ENCODE results near the gene FA2H. TPM values are rescaled to one million over a fixed set of nuclear protein-coding genes. Genes with fewer than 3 reads are reported as not detected.

Gene FA2H
- total RNA-seq, 2 donors from 2014 or later, result 0.35 TPM; not detected in 1

GRCh38 chr16:74710401-74710800 lies 64.2 kb downstream of the FA2H start:
- no peak for TF ChIP-seq CTCF (IDR thresholded peaks at IDR 0.05)
- no peak for DNase-seq (ENCODE audit: low spot score)

GRCh38 chr16:74709441-74709877 lies 65.2 kb downstream of the FA2H start:
- H3K27ac ChIP-seq, result no peak overlapping the region
- peak; percentile 82 for DNase-seq (ENCODE audit: low spot score)
- no peak overlapping the region for H3K4me3 ChIP-seq
- H3K27me3 ChIP-seq, result no peaks in the 10 kb centered on the region
- peak; percentile 87 to 97 for TF ChIP-seq CTCF (IDR thresholded peaks at IDR 0.05)
- no peaks in the 10 kb centered on the region for H3K36me3 ChIP-seq
- no peaks in the 10 kb centered on the region for H3K9me3 ChIP-seq
- H3K4me1 ChIP-seq, result no peaks in the 10 kb centered on the region

More at GRCh38 chr16:74710401-74710800, 64.2 kb downstream of the FA2H start:
- no peaks in the 10 kb centered on the region for H3K36me3 ChIP-seq
- no peak overlapping the region for H3K27ac ChIP-seq
- H3K4me1 ChIP-seq, result no peaks in the 10 kb centered on the region
- H3K4me3 ChIP-seq, result no peak overlapping the region
- no peaks in the 10 kb centered on the region for H3K27me3 ChIP-seq
- H3K9me3 ChIP-seq, result no peaks in the 10 kb centered on the region

GRCh38 chr16:74700438-74701225 lies 74.0 kb downstream of the FA2H start, which contains the start of gene MLKL:
Gene MLKL, minus strand, starts transcription at chr16:74700862. Its CDS starts 5,105 bp downstream, at chr16:74695757.
- peak; percentile 67 for DNase-seq (ENCODE audit: low spot score)
- Histone ChIP-seq H3K9me3 (no peaks in the 10 kb centered on the region), H3K36me3 (no peaks in the 10 kb centered on the region), H3K4me1 (peaks cover 0 to 6% of the 10 kb centered on the region in 2 donors), H3K27ac (peak within 1 kb of the TSS; percentile 76 to 79), H3K4me3 (peak within 1 kb of the TSS; percentile 59 to 74), H3K27me3 (no peaks in the 10 kb centered on the region)
- no peak for TF ChIP-seq CTCF (IDR thresholded peaks at IDR 0.05)

- peaks cover 0 to 6% of the 10 kb centered on the region in 2 donors for H3K4me1 ChIP-seq
- peak overlapping the region; percentile 76 to 79 for H3K27ac ChIP-seq
- H3K27me3 ChIP-seq, result no peaks in the 10 kb centered on the region
- H3K36me3 ChIP-seq, result no peaks in the 10 kb centered on the region
- no peaks in the 10 kb centered on the region for H3K9me3 ChIP-seq
- no peak for DNase-seq (ENCODE audit: low spot score)
- H3K4me3 ChIP-seq, result peak overlapping the region; percentile 59 to 74
- no peak for TF ChIP-seq CTCF (IDR thresholded peaks at IDR 0.05)
Observed at GRCh38 chr16:74700116-74700437, 74.5 kb downstream of the FA2H start.

- DNase-seq (ENCODE audit: low spot score), result no peak
- peak overlapping the region; percentile 59 to 74 for H3K4me3 ChIP-seq
- peak overlapping the region; percentile 76 to 79 for H3K27ac ChIP-seq
- H3K9me3 ChIP-seq, result no peaks in the 10 kb centered on the region
- H3K4me1 ChIP-seq, result peaks cover 0 to 6% of the 10 kb centered on the region in 2 donors
- no peaks in the 10 kb centered on the region for H3K27me3 ChIP-seq
- no peak for TF ChIP-seq CTCF (IDR thresholded peaks at IDR 0.05)
- H3K36me3 ChIP-seq, result no peaks in the 10 kb centered on the region
Observed at GRCh38 chr16:74699666-74700065, 75.0 kb downstream of the FA2H start.

Measured in right atrium auricular region (tissue), 2 donors.